ENCODE results near the gene GASK1B.

GRCh38 chr4:158176776-158177175, 4.0 kb upstream of the GASK1B start:
- TF ChIP-seq CTCF (optimal IDR thresholded peaks at IDR 0.05 in 1 of 3, IDR thresholded peaks at IDR 0.05 in 1 of 3, conservative IDR thresholded peaks at IDR 0.05 in 1 of 3; ENCODE audit: extremely low read depth in 1 of 3, insufficient read depth in 2 of 3, low read length in 3 of 3) (no peak), EZH2 (IDR thresholded peaks at IDR 0.05; ENCODE audit: low read length) (no peak)
